Breast epithelium (tissue), 4 donors: ENCODE measurements around the gene ITGA3. TPM values are rescaled to one million over a fixed set of nuclear protein-coding genes. Genes with fewer than 3 reads are reported as not detected.

Experiments
- DNase-seq, 2 donors: peaks; one replicate each; pipeline ENCODE4 v3.0.0-alpha.2; 2019; ENCODE audit warnings: low spot score in 2 of 2
- H3K27ac ChIP-seq, 2 donors: fragments of 200-600 bp; sonication (generic) in 1 of 2; one replicate each; pipeline ENCODE4 v1.5.1; 2016 to 2019; ENCODE audit warnings: mild to moderate bottlenecking in 1 of 2
- H3K27me3 ChIP-seq, 2 donors: fragments of 200-600 bp; sonication (generic) in 1 of 2; one replicate each; pipeline versions ENCODE4 v1.5.1 to v1.6.0; 2017 to 2019; ENCODE audit warnings: control low read depth in 1 of 2, mild to moderate bottlenecking in 1 of 2
- H3K36me3 ChIP-seq: fragments of 200-600 bp; one replicate; pipeline ENCODE4 v1.5.1; 2019
- H3K4me1 ChIP-seq, 2 donors: fragments of 200-600 bp; sonication (generic); one replicate each; pipeline ENCODE4 v1.5.1; 2016 to 2019; ENCODE audit warnings: control low read depth in 1 of 2
- H3K4me3 ChIP-seq, 3 donors: fragments of 200-600 bp; sonication (generic); 1 replicate in 2 of 3; 2 replicates in 1 of 3; pipeline ENCODE4 v1.5.1; 2016 to 2019; ENCODE audit warnings: mild to moderate bottlenecking in 3 of 3, moderate library complexity in 2 of 3
- H3K9me3 ChIP-seq, 2 donors: fragments of 200-600 bp; sonication (generic) in 1 of 2; one replicate each; pipeline ENCODE4 v1.5.1; 2016 to 2019; ENCODE audit warnings: control low read depth in 1 of 2
- POLR2A ChIP-seq: fragments of 450-650 bp; IDR thresholded peaks from one replicate; pipeline ENCODE4 v1.6.1; 2016; ENCODE audit warnings: antibody characterized with exemption, mild to moderate bottlenecking, moderate library complexity
- POLR2AphosphoS5 ChIP-seq, 3 donors: sonication (generic); formaldehyde crosslinking; IDR thresholded peaks; one replicate each; pipeline ENCODE4 v1.6.1; 2017; ENCODE audit warnings: antibody characterized with exemption in 3 of 3
- intact Hi-C: fragments of 100-400 bp; cut with DNase I; formaldehyde crosslinking; loops from one replicate; pipeline ENCODE4 v1.15.1; 2023; ENCODE audit warnings: low total_unique reads
- total RNA-seq, 3 donors: library from RNA; depleted of rRNA; stranded (reverse); fragments of >200 nt; gene quantifications; one replicate each; pipeline ENCODE4 v1.1.0, GENCODE V29; 2016
- TF ChIP-seq, protein P1 (sequence below), 3 donors: fragments of 450-650 bp; IDR thresholded peaks; one replicate each; pipeline ENCODE4 v1.5.1; 2016 to 2017; ENCODE audit warnings: antibody characterized with exemption in 3 of 3, mild to moderate bottlenecking in 3 of 3, moderate library complexity in 3 of 3

The ITGA3 gene
- total RNA-seq, 3 donors from 2014 or later, result 10.6 to 67.6 (median 48.5) TPM

DNA sequence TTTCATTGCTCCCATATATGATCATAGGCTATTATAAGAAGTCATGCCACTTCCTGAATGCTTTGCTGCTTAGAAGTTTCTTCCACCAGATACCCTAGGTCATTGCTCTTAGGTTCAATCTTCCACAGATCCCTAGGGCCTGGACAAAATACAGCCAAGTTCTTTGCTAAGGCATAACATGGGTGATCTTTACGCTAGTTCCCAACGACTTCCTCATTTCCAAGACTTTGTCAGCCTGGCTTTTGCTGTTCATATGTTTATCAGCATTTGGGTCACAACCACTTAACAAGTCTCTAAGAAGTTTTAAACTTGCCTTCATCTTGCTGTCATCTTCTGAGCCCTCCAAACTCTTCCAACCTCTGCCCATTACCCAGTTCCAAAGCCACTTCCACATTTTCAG lies 40.8 kb upstream of the ITGA3 start:
- Histone ChIP-seq H3K27me3 (no peaks in the 10 kb centered on the region), H3K36me3 (no peaks in the 10 kb centered on the region), H3K4me3 (no peak overlapping the region), H3K4me1 (no peaks in the 10 kb centered on the region), H3K9me3 (peaks cover 6 to 19% of the 10 kb centered on the region in 2 donors), H3K27ac (no peak overlapping the region)
- DNase-seq, result no peak
- intact Hi-C loops, result no loop called here
- TF ChIP-seq, protein P1, sequence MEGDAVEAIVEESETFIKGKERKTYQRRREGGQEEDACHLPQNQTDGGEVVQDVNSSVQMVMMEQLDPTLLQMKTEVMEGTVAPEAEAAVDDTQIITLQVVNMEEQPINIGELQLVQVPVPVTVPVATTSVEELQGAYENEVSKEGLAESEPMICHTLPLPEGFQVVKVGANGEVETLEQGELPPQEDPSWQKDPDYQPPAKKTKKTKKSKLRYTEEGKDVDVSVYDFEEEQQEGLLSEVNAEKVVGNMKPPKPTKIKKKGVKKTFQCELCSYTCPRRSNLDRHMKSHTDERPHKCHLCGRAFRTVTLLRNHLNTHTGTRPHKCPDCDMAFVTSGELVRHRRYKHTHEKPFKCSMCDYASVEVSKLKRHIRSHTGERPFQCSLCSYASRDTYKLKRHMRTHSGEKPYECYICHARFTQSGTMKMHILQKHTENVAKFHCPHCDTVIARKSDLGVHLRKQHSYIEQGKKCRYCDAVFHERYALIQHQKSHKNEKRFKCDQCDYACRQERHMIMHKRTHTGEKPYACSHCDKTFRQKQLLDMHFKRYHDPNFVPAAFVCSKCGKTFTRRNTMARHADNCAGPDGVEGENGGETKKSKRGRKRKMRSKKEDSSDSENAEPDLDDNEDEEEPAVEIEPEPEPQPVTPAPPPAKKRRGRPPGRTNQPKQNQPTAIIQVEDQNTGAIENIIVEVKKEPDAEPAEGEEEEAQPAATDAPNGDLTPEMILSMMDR (IDR thresholded peaks at IDR 0.05), result no peak
- TF ChIP-seq POLR2AphosphoS5 (IDR thresholded peaks at IDR 0.05) (no peak), POLR2A (no peak)

DNA sequence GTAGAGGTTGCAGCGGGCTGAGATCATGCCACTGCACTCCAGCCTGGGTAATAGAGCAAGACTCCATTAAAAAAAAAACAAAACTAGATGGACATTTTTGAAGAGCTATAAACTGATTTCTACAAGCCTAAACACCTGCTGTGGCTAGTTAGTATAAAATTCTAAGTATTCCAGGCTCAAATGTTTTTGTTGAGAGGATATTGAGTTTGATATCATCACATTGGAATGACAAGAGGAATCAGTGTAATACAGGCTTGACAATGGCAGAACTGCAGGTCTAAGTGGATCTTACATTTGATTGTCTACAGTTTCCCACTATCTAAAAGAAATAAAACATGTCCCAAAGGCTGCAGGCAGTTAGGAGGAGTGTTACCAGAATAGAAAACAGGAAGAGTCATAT lies 37.0 kb upstream of the ITGA3 start:
- no peak for DNase-seq
- intact Hi-C loops, result no loop called here
- Histone ChIP-seq H3K9me3 (peaks cover 0 to 8% of the 10 kb centered on the region in 2 donors), H3K27ac (no peak overlapping the region), H3K4me1 (no peaks in the 10 kb centered on the region), H3K27me3 (no peaks in the 10 kb centered on the region), H3K4me3 (no peak overlapping the region), H3K36me3 (no peaks in the 10 kb centered on the region)
- TF ChIP-seq POLR2A (no peak), POLR2AphosphoS5 (IDR thresholded peaks at IDR 0.05) (no peak)
- TF ChIP-seq, protein P1 (IDR thresholded peaks at IDR 0.05), result no peak

DNA sequence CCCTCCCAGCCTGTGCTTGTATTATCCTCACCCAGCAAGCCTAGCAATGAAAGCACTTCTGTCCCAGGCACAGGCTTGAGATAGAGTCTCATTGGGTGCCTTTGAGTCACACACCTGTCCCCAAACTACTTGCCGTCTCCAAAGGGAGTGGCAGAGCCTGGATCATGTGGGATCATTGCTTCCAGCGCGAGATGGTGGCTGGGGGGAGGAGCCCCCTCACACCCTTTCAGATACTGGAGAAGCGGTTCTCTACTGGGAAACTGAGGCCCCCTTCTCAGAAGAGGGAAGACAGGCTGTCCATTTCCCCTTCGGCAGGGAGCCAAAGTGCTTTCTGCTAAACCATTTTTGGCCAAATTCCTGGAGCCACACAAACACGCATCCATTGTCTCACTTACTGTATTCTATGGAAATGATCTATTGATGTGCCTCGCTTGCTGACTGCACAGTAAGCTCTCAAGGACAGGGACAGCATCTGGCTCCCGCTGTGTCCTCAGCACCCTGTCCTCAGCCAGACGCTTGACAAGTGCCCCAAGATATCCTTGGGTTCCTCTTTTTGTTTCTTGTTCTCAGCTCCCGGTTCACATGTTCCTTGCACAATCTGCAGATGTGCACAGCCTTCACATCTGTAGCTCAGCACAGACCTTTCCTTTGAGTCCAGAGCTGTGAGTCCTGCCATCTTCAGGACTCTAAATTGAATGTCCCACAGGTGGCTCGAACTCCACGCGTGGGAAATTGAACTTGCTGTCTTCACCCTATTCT lies 34.9 kb upstream of the ITGA3 start:
- TF ChIP-seq POLR2A, result no peak
- TF ChIP-seq, protein P1 (IDR thresholded peaks at IDR 0.05), result no peak
- no peak for TF ChIP-seq POLR2AphosphoS5 (IDR thresholded peaks at IDR 0.05)
- no peak for DNase-seq
- H3K36me3 ChIP-seq, result no peaks in the 10 kb centered on the region
- no peak overlapping the region for H3K27ac ChIP-seq
- H3K4me1 ChIP-seq, result no peaks in the 10 kb centered on the region
- H3K27me3 ChIP-seq, result no peaks in the 10 kb centered on the region
- no peak overlapping the region for H3K4me3 ChIP-seq
- H3K9me3 ChIP-seq, result no peaks in the 10 kb centered on the region
- intact Hi-C loops, result no loop called here

DNA sequence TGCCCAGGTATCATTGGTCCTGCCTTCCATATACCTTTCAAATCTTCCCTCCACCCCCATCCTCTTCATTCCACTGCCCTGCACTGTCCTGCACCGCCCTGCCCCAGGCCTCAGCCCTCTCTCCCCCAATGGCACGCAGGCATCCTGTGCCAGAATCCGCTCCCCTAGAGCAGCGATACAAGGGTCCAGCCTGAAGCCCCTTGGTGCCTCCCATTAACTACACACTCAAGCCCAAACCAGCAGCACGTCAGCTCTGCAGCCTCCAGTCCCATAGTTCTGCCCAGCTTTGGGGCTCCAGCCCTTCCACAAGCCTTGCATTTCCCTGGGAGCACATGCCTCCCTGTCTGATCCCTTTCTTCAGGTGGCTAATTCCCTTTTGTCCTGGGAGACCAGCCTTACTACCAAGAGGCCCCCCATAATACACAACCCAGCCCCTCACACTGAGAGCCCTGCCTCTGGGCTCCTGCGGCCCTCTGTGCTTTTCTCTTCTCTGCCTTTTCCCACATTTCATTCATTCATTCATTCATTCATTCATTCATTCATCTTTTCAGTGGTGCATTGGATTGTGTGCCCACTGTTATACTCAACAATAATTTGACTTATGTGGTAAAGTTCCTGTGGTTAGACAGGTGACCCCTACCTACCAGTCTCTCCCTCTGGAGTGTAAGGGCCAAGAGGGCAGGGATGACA lies 34.1 kb upstream of the ITGA3 start:
- no peaks in the 10 kb centered on the region for H3K9me3 ChIP-seq
- H3K36me3 ChIP-seq, result no peaks in the 10 kb centered on the region
- H3K4me1 ChIP-seq, result no peaks in the 10 kb centered on the region
- no peaks in the 10 kb centered on the region for H3K27me3 ChIP-seq
- no peak overlapping the region for H3K27ac ChIP-seq
- TF ChIP-seq POLR2AphosphoS5 (IDR thresholded peaks at IDR 0.05), result no peak
- TF ChIP-seq, protein P1 (IDR thresholded peaks at IDR 0.05), result no peak
- no peak for TF ChIP-seq POLR2A
- intact Hi-C loops, result no loop called here
- no peak for DNase-seq
- no peak overlapping the region for H3K4me3 ChIP-seq

DNA sequence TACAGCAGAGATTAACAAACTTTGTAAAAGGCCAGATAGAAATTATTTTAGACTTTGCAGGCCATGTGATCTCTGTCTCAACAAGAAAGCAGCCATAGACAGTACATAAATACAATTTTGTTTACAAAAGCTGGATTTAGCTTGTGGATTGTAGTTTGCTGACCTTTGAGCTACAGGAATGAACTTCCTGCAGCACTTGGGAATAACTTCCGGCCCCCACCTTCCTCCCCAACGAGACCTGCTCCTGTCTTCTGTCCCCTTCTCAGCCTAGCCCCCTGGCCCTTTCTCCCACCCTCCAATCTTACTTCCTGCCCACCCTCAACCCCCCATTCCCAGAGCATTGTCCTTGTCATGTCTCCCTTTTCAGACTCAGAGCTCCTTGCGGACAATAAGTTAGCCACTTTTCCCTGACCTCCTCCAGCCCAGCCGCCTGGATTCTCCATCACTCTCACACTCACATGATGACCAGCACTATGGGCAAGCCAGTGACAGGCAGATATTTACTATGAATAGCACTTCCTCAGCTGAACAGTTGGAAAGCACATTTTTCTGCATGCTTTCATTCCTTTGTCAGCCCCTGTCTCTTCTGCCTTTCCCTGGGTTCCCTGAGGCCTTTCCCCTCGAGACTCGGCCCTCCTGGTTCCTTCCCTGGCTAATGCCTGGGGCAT lies 33.3 kb upstream of the ITGA3 start:
- Histone ChIP-seq H3K4me1 (peaks cover 6 to 7% of the 10 kb centered on the region in 2 donors), H3K27ac (no peak overlapping the region), H3K4me3 (no peak overlapping the region), H3K36me3 (no peaks in the 10 kb centered on the region), H3K27me3 (no peaks in the 10 kb centered on the region), H3K9me3 (no peaks in the 10 kb centered on the region)
- DNase-seq, result no peak
- TF ChIP-seq, protein P1 (IDR thresholded peaks at IDR 0.05), result no peak
- TF ChIP-seq POLR2AphosphoS5 (IDR thresholded peaks at IDR 0.05), result no peak
- TF ChIP-seq POLR2A, result no peak
- intact Hi-C loops, result no loop called here
